ENCODE measurements around the gene QKI.

QKI gene

GRCh38 chr6:163620101-163620500, 205.6 kb downstream of the QKI start:
- H3K4me3 ChIP-seq (ENCODE audit: low read length): no peak overlapping the region
- no peak for DNase-seq (ENCODE audit: low read depth, low spot score)

DNA sequence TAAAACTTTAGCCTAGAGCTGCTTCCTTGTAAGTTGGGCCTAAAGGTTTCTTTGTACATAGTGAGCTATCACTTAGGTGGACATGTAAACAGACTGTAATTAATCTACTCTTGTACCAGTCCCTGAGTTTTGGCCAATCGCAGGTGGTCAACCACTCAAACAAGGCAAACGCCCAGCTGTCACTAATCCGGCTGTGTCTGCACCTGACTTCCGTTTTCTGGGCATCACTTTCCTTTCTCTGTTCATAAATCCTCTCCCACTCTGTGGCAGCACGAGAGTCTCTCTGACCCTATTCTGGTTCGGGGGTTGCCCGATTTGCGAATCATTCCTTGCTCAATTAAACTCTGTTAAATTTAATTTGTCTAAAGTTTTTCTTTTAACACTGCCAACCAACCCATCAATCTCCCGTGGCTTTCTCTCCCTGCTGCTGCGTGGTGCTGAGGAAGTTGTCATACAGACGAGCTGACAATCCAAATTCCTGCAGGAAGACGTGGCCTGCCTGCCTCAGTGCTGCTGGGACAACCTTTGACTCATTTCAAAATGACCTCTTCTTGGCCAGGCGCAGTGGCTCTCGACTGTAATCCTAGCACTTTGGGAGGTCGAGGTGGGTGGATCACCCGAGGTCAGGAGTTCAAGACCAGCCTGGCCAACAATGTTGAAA, 206.3 kb downstream of the QKI start:
- no peak overlapping the region for H3K4me3 ChIP-seq (ENCODE audit: low read length)
- no peak for DNase-seq (ENCODE audit: low read depth, low spot score)

DNA sequence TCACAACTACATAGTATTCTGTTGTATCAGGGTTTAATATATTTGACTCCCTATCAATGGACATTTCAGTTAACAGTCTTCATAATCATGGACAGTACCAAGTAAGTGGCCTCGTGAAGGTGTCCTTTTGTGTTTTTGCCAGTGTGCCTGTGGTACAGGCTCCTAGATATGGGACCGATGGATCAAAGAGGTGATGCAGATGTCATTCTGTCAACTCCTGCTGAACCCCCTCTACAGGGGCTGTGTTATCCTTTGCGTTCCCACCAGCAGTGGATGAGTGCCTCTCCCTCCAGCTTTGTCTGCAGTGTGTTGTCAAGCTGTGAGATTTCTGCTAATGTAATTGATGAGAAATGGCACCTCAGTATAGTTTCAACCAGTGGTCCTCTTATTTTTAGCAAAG, 210.7 kb downstream of the QKI start:
- no peak for DNase-seq (ENCODE audit: low read depth, low spot score)
- H3K4me3 ChIP-seq (ENCODE audit: low read length): no peak overlapping the region

DNA sequence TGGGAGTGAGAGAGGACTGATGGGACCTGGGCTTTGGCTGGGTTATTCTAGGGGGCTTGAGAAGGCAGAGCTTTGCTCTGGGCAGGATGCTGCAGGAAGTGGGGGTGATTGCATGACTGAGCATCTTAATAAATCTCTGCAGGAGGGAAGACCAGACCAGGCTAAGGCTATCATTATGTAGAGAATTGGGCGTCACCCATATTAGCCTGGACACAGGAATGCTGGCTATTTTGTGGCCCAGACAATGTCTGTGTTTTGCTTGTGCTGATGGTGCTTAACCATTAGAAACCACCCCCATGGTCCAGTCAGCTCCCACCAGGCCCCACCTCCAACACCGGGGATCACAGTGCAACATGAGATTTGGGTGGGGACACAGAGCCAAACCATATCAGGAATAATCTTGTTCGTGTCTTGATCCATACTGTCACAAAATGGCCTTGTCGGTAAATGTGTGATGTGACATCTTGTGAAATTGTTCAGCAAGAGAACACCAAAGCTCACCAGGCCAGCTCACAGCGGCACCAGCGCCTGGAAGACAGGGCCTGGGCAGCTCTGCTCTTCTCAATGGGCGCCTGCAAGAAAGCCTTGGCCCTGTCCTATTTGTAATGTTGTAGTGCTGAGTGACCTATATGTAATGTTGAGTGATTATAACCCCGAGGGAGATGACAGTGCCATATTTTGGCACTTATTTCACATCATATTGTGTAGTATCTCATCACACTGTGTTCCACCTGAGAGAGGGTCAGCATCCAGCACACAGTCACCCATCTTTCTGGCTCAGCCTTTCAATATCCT, 211.8 kb downstream of the QKI start:
- no peak for DNase-seq (ENCODE audit: low read depth, low spot score)
- H3K4me3 ChIP-seq (ENCODE audit: low read length): no peak overlapping the region

DNA sequence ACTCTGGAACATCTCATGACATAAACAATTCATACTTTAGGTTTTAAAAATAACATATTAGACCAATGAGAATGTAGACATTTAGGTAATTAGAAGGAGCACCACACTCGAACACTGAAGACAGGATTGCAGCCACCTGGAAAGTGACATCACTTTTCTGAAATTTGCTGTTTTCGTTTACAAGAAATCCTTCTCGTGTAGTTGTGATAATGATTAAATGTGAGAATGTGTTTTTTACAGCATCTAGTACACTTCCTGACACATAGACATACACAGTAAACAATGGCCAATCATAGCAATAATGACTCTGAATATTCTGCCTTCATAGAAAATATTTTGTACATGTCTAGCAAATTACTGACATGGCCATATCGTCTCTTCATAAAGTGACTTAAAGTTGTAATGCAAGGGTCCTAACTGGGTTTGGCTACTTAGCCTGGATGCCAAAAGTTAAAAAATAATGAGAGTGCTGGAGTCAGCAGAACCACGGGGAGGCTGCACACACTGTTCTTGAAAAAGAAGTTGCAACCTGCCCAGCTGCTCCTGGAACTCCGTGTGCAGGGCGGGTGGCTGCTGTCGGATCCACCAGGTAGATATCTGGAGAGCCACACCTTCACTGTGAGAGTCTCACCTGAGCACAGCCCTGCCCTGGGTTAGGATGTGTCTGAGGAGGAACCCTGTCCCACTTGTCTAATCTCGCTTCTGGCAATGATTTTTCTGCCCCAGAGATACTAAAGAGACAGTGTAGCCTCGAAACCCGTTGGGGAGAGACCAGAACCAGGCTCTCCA, 212.9 kb downstream of the QKI start:
- no peak overlapping the region for H3K4me3 ChIP-seq (ENCODE audit: low read length)
- no peak for DNase-seq (ENCODE audit: low read depth, low spot score)

All from Jurkat, Clone E6-1 (cell line).